Esophagus squamous epithelium (tissue), 4 donors: ENCODE results near the gene SLC35D2.

ENCODE experiments used
- POLR2A ChIP-seq, 4 donors: fragments of 450-650 bp; IDR thresholded peaks; one replicate each; pipeline ENCODE4 v1.6.1; 2017; ENCODE audit warnings: antibody characterized with exemption in 4 of 4, mild to moderate bottlenecking in 4 of 4, moderate library complexity in 3 of 4
- TF ChIP-seq, protein P1 (sequence below), 6 experiments: fragments of 450-650 bp in 4 of 6; fragments of 200-600 bp in 2 of 6; sonication (generic) in 2 of 6; IDR thresholded peaks; one replicate each; pipeline ENCODE4 v1.5.1; 2016 to 2019; ENCODE audit warnings: antibody characterized with exemption in 6 of 6, mild to moderate bottlenecking in 4 of 6, moderate library complexity in 4 of 6

- TF ChIP-seq, protein P1, sequence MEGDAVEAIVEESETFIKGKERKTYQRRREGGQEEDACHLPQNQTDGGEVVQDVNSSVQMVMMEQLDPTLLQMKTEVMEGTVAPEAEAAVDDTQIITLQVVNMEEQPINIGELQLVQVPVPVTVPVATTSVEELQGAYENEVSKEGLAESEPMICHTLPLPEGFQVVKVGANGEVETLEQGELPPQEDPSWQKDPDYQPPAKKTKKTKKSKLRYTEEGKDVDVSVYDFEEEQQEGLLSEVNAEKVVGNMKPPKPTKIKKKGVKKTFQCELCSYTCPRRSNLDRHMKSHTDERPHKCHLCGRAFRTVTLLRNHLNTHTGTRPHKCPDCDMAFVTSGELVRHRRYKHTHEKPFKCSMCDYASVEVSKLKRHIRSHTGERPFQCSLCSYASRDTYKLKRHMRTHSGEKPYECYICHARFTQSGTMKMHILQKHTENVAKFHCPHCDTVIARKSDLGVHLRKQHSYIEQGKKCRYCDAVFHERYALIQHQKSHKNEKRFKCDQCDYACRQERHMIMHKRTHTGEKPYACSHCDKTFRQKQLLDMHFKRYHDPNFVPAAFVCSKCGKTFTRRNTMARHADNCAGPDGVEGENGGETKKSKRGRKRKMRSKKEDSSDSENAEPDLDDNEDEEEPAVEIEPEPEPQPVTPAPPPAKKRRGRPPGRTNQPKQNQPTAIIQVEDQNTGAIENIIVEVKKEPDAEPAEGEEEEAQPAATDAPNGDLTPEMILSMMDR (IDR thresholded peaks at IDR 0.05): no peak
- no peak for TF ChIP-seq POLR2A (IDR thresholded peaks at IDR 0.05)
Measured at GRCh38 chr9:96381125-96381524, 2.4 kb downstream of the SLC35D2 start.
